ENCODE measurements around the gene MARK3. TPM values are rescaled to one million over a fixed set of nuclear protein-coding genes. Genes with fewer than 3 reads are reported as not detected.

Gene MARK3
- polyA plus RNA-seq, 1 donor (not counting 4 experiments of a cell fraction or from before 2014, with no cell fraction given), result 133 TPM

GRCh38 chr14:103432627-103433026, 47.4 kb downstream of the MARK3 start:
- Histone ChIP-seq H3K27ac (ENCODE audit: control insufficient read depth, insufficient read depth, low read length) (no peak overlapping the region), H3K4me2 (ENCODE audit: control insufficient read depth, extremely low read depth, insufficient read depth, low read depth, low read length) (no peak overlapping the region), H2AFZ (ENCODE audit: control insufficient read depth, low read length) (no peak overlapping the region), H4K20me1 (ENCODE audit: control insufficient read depth, extremely low read depth, insufficient read depth, low read length) (peaks cover 5% of the 10 kb centered on the region), H3K4me1 (ENCODE audit: control insufficient read depth, extremely low read depth, insufficient read depth, low read length) (peaks cover 4% of the 10 kb centered on the region), H3K9me3 (ENCODE audit: control insufficient read depth, low read depth, low read length) (no peaks in the 10 kb centered on the region), H3K9ac (ENCODE audit: control insufficient read depth, extremely low read depth, insufficient read depth, low read length) (no peak overlapping the region), H3K27me3 (ENCODE audit: control insufficient read depth, extremely low read depth, insufficient read depth, low read length) (no peaks in the 10 kb centered on the region), H3K36me3 (ENCODE audit: control insufficient read depth in 2 of 2, extremely low read depth in 1 of 2, insufficient read depth in 2 of 2, low read length in 2 of 2) (peaks cover 6 to 15% of the 10 kb centered on the region in 2 experiments), H3K9me1 (ENCODE audit: control insufficient read depth, extremely low read depth, insufficient read depth, low read length) (no peaks in the 10 kb centered on the region), H3K79me2 (ENCODE audit: control insufficient read depth, insufficient read depth, low read length) (peaks cover 89% of the 10 kb centered on the region), H3K4me3 (ENCODE audit: control insufficient read depth in 2 of 3, extremely low read depth in 1 of 3, insufficient read depth in 2 of 3, low read depth in 1 of 3, low read length in 3 of 3) (no peak overlapping the region)
- TF ChIP-seq, protein P1, sequence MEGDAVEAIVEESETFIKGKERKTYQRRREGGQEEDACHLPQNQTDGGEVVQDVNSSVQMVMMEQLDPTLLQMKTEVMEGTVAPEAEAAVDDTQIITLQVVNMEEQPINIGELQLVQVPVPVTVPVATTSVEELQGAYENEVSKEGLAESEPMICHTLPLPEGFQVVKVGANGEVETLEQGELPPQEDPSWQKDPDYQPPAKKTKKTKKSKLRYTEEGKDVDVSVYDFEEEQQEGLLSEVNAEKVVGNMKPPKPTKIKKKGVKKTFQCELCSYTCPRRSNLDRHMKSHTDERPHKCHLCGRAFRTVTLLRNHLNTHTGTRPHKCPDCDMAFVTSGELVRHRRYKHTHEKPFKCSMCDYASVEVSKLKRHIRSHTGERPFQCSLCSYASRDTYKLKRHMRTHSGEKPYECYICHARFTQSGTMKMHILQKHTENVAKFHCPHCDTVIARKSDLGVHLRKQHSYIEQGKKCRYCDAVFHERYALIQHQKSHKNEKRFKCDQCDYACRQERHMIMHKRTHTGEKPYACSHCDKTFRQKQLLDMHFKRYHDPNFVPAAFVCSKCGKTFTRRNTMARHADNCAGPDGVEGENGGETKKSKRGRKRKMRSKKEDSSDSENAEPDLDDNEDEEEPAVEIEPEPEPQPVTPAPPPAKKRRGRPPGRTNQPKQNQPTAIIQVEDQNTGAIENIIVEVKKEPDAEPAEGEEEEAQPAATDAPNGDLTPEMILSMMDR (optimal IDR thresholded peaks at IDR 0.05 in 1 of 3, IDR thresholded peaks at IDR 0.05 in 1 of 3, conservative IDR thresholded peaks at IDR 0.05 in 1 of 3; ENCODE audit: extremely low read depth in 1 of 3, insufficient read depth in 2 of 3, low read length in 3 of 3), result no peak
- TF ChIP-seq EZH2 (IDR thresholded peaks at IDR 0.05; ENCODE audit: low read length), result no peak
- DNase-seq (ENCODE audit: low read depth, low spot score) (no peak), FAIRE-seq (no peak)
- dilution Hi-C loops (cut with MboI; ENCODE audit: extremely low pct_ligation_motif_present, low sequenced_read_pairs), result no loop called here

DNA sequence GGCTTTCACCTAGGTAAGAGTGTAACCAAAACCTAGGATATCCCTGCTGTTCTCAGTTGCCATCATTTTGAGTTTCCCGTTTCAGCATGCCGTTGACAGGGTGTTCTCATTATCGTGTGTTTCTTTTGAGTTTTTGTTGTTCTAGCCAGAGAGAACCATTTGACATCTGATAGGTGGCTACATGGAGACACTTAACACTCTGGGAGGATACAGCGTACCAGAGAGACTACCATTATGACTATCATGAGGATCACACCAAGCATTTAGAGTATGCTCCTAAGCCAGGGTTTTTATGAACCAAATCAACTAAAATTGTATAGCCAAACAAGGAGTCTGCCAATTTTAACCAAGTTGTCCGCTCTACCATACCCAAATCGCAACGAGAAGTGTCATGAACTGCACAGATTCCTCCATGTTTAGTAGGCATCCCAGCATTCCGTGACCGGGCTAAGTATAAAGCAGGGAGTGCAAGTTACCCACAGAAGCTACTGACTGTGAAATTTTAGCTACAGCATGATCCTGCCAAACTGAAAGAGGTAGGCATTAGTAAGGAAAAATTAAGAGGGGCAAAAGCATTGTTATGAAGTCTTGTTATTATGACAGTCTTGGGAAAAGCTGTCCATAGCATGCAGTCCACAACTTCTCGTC, 48.8 kb downstream of the MARK3 start:
- Histone ChIP-seq H3K4me2 (ENCODE audit: control insufficient read depth, extremely low read depth, insufficient read depth, low read depth, low read length) (no peak overlapping the region), H4K20me1 (ENCODE audit: control insufficient read depth, extremely low read depth, insufficient read depth, low read length) (peaks cover 6% of the 10 kb centered on the region), H3K4me3 (ENCODE audit: control insufficient read depth in 2 of 3, extremely low read depth in 1 of 3, insufficient read depth in 2 of 3, low read depth in 1 of 3, low read length in 3 of 3) (no peak overlapping the region), H3K9me1 (ENCODE audit: control insufficient read depth, extremely low read depth, insufficient read depth, low read length) (no peaks in the 10 kb centered on the region), H2AFZ (ENCODE audit: control insufficient read depth, low read length) (no peak overlapping the region), H3K79me2 (ENCODE audit: control insufficient read depth, insufficient read depth, low read length) (peaks cover 88% of the 10 kb centered on the region), H3K9ac (ENCODE audit: control insufficient read depth, extremely low read depth, insufficient read depth, low read length) (no peak overlapping the region), H3K36me3 (ENCODE audit: control insufficient read depth in 2 of 2, extremely low read depth in 1 of 2, insufficient read depth in 2 of 2, low read length in 2 of 2) (peaks cover 10 to 16% of the 10 kb centered on the region in 2 experiments), H3K27me3 (ENCODE audit: control insufficient read depth, extremely low read depth, insufficient read depth, low read length) (no peaks in the 10 kb centered on the region), H3K9me3 (ENCODE audit: control insufficient read depth, low read depth, low read length) (no peaks in the 10 kb centered on the region), H3K4me1 (ENCODE audit: control insufficient read depth, extremely low read depth, insufficient read depth, low read length) (no peaks in the 10 kb centered on the region), H3K27ac (ENCODE audit: control insufficient read depth, insufficient read depth, low read length) (no peak overlapping the region)
- DNase-seq (ENCODE audit: low read depth, low spot score), result no peak
- dilution Hi-C loops (cut with MboI; ENCODE audit: extremely low pct_ligation_motif_present, low sequenced_read_pairs), result no loop called here
- FAIRE-seq, result no peak
- TF ChIP-seq, protein P1 (optimal IDR thresholded peaks at IDR 0.05 in 1 of 3, IDR thresholded peaks at IDR 0.05 in 1 of 3, conservative IDR thresholded peaks at IDR 0.05 in 1 of 3; ENCODE audit: extremely low read depth in 1 of 3, insufficient read depth in 2 of 3, low read length in 3 of 3), result no peak
- TF ChIP-seq EZH2 (IDR thresholded peaks at IDR 0.05; ENCODE audit: low read length), result no peak
